GM15510 (cell line): ENCODE data around the gene LSM11.

ENCODE experiments used
- POLR2A ChIP-seq: IDR thresholded peaks from 3 replicates; pipeline ENCODE4 v1.6.1; 2011; ENCODE audit warnings: borderline replicate concordance; ENCODE audit not compliant: insufficient read length; ENCODE audit errors: extremely low read depth

LSM11 gene

DNA sequence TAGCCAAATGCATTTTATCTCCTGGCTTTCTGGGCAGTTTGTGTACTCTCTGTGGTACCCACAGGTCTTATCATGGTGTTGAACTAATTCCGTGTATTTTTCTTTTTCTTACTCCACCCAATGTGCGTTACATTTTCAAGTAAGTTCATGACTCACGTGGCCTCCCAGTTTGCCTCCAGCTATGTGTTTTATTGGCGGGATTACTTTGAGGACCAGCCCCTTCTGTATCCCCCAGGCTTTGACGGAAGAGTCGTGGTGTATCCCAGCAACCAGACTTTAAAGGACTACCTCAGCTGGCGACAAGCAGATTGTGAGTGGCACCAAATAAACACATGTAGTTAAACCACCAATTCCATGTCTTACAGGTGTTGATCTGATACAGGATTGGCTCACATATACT, 9.1 kb upstream of the LSM11 start:
- TF ChIP-seq POLR2A: no peak

DNA sequence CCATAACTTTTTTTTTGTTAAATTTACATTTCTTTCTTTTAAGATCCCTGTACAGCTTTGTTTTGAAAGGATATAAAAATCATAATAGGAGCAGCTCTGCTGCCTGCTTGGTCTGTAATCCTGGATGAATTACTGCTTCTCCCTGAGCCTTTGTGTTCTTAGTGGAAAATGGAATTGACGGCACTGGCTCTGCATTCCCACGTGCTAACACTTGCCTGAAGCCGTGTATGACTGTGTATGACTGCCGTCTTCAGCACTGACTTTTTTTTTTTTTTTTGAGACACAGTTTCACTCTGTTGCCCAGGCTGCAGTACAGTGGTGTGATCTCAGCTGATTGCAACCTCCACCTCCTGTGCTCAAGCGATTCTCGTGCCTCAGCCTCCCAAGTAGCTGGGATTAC, 7.5 kb upstream of the LSM11 start:
- TF ChIP-seq POLR2A: no peak

DNA sequence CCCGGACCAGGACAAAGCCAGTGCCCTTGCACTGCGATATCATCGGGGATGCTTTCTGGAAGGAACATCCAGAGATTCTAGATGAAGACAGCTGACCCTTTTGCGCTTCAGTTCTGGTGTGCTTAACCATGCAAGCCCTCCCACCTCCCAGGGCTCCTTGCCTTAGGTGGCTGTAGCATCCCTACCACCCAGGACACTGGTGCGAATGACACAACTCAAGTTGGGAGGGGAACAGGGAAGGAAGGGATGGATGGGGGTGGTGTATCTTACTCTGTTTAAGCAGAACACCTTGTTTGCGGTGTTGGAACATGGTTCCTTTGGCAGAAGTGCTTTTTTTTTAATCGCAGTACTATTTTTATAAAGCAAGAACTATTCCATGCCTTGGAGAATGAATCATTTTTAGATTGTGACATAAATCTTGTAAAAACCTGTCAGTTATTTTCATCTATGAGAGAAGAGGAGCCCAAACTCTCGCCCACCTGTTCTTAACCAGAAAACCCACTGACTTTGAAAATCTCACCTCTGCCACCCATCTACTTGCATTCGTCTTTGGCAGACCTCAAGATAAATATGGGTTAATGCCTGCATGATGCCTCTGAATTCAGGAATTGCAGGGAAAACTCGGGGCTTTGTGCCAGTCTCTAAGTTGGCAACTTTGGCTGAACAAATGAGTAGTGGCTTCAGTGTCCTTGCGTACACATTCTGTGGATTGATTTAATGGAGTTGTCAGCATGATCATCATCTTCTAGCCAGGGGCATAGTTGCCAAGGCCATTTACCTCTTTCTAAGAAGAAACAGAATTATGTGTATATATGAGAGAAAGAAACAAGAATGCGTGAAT, 3.9 kb upstream of the LSM11 start:
- no peak for TF ChIP-seq POLR2A

DNA sequence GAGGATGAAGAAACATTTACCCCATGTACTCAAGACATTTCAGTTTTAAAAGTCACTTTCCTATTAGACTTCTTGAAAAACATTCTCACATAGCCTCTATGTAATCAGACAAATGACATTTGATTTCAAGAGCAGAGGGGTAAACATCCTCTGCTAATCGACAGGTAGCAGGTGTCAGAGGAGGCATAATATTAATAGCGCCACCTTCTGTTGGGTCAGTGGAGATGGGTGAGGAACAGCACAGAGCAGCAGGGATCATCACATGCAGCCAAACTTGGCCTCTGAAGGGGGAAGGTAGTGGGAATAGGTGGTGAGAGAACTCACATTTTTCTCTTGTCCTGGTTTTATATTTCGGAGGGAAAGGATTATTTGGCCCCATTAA, 3.3 kb upstream of the LSM11 start:
- TF ChIP-seq POLR2A: no peak

DNA sequence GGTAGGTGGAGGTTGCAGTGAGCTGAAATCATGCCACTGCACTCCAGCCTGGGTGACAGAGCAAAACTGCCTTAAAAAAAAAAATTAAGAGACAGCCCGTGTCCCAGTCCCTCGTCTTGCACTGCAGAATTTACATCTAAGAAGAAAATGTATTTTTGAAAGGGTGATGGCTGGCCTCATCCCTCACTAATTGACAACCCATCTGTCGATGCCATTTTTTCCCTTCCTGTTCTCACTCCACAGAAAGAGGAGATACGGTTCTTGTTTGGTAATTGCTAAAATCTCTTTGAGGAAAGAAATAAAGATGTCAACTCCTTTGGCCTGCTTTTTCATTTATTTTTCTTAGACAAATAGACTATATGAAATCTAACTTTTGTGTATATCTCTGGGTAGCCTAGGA, 2.4 kb upstream of the LSM11 start:
- no peak for TF ChIP-seq POLR2A

DNA sequence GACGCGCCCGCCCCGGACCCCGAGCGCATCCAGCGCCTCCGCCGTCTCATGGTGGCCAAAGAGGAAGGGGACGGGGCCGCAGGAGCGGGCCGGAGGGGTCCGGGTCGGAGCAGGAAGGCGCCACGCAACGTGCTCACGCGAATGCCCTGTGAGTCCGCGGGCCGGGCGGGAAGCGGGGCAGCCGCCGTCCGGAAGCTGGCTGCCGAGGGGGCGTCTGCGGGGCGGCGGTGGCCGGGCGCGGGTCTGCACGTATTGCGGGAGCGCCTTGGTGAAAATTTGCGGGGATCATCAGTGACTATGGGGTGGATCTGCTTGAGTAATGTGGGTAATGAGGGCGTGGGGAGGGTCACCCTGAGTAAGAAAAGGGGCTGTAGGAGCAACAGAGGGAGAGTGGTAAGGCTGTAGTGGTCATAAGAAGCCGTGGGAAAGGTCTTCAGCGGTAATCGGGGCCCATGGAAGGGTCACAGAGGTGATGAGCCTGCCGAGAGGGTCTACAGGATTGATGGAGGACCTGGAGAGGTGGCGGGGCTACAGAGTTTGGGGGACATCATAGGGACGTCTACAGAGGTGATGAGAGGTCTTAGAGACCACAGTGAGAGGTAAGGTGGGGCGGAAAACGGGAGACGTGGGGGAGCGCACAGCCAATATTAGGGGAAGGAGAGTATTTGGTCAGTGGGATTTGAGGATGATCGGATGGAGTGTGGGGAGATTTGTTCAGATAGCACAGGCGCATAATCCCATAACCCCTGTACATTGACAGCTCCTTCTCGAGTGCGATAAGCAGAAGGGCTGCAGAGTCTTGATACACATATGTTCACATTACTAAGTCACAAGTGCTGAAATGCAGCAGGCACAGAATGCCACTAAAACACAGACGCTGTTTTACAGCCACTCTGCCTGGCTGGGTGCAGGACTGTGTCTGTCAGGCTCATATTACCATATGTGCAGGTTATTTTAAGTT, 819 bp downstream of the LSM11 start:
- no peak for TF ChIP-seq POLR2A

DNA sequence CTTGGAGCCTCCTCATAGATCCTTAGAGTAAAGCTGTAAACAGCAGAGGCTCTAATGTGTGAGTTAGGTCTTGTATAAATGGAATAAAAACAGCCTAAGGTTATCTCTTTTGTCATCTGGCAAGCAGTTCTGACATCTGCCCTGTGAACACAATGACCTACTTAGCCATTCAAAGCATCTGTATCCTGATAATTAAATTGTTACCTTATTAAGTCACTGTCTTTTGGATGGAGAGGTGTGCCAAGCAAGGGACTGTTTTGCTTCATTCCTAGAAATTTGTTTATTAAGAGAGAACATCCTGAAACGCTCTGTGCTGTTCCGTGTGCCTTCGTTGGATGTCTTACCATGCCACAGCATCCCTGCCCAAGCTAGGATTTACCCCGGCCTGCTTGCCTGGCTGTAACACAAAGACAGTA, 1.5 kb downstream of the LSM11 start:
- no peak for TF ChIP-seq POLR2A

DNA sequence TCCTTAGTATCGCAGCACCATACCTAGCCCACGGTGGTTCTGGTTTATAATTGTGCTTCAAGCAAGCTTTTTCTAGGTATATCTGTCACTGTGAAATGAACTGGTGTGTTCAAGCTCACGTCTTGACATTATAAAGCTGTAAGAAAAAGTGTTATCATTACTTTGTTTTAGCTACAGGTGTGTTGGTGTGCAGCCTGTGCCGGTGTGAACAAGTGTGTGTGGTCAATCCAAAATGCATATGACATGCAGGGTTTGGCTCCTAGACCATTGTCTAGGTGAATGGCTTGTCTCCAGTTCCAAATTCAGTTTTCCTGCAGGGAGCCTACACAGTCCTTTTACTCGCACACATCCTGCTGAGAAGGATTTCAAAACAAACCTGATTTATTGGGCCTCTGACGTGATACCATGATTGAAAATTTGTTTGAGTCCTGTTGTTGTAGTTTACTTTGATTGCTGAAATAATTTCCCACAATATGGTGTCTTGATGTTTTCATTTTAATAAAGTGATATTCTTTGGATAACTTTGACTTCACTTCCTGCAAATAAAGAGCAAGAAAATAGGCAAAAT, 3.7 kb downstream of the LSM11 start:
- TF ChIP-seq POLR2A: no peak

DNA sequence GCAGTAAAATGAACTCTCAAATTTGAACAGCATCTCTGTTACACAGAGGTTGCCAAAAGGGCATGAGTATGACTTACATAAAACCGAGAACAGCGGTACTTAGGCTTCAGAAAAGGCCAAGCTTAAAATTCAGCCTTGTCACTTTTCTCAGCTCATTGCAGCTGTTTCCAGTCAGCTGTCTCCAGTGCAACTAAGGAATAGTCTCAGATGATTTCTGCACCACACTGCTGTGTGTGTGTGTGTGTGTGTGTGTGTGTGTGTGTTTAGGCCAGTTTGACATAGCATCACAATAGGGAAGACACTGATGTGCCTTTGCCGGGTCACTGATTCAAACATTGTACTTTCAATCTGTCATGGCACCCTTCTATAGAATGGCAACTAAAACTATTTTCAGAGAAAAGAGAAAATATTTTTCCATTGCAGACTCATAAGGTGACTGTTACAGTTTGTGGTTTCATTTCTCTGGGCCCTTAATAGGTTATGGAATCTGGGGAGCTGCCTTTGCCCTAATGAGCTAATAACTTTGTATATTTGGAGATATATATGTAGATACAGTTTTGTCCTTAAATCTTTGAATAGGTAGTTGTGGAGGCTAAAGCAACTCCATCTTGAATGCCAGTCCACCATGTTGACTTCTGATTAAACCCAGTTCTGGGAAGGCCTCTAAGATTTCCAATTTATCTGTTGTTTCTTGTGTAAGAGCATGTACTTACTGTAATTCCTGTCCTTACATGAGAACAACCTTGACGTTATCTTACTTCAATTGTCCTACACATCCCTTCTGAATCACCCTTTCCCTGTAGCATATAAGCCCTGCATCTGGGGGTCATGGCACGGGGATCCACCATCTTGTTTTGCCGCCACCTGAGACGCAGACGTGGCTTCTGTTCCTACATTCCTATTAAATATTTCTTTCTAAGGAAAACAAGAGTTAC, 4.5 kb downstream of the LSM11 start:
- no peak for TF ChIP-seq POLR2A

DNA sequence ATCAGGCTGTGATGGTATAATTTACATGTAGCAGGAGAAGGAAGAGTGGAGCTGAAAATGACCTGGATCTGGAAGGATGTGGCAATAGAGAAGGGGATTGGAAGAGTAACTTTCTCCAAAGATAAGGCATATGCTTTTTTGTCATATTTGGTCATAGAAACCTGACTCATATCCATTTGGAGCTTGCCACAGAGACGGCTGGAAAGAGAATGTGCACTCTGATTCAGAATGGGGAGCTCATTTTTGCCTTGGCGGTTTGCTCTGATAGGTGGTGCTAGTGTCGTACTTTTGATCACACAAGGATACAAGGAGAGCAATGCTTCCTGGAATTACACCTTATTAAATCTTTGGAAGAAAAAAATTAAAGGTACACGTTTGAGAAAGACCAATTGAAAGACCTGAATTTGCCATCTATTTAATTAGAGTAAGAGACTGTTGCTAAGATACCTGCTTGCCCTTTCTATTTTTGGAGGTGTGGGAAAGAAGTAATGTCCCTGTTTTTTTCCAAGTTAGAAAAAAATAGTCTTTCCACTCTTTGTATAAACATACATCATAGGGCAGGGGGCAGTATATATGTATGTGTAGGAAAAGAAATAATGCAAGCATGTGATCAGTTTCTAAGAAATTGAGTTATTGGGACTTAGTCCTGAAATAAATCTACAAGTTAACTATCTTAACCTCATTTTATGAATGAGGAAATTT, 5.4 kb downstream of the LSM11 start:
- no peak for TF ChIP-seq POLR2A

DNA sequence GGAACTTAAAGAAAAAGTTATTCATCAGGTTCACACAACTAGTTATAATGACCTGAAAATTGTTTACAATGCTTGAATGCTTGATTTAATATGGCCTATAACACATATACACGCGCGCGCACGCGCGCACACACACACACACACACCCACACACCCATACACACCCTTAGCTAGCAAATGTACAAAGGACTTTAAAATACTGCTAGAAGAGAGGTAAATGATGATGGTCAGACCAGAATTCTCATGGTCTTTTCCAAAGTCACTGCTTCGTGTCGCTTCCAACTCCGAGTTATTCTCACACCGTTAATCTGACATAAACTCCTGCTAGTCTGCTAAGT, 5.9 kb downstream of the LSM11 start:
- no peak for TF ChIP-seq POLR2A

DNA sequence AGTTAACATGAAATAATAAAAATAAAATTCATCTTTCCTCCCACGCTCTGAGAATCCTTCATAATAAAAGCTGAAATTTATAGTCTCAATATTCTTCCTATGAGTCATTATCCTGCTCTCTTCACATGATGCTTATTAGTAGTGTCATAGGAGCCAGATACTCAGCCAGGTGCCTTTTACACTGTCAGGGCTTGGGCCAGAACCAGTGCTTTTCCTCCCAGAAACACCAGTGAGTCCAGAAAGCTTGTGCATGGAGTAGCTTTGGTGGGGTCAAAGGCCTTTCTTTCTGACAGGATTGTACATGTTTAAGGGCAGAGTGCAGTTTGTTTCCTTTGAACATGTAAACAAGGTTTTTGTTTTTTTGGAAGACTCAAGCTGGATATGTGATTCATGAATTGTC, 6.8 kb downstream of the LSM11 start:
- TF ChIP-seq POLR2A: no peak

DNA sequence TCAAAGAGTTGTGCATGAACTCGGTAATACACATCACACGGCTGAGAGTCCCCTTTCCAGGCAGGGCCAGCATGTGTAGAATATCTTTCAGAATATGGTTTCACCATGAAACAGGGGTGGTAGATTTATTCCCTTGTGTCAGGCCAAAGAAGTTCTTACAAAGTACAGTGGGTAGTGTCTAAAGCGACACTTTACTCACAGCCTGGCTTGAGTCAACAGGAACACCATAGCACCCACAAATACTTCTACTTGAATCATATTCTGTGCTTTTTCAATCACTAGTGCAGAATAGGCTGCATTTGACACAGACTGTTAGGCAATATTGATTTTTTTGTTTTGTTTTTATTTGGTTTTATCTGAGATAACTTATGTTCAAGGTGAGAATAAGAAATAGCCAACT, 12.6 kb downstream of the LSM11 start:
- TF ChIP-seq POLR2A: no peak

DNA sequence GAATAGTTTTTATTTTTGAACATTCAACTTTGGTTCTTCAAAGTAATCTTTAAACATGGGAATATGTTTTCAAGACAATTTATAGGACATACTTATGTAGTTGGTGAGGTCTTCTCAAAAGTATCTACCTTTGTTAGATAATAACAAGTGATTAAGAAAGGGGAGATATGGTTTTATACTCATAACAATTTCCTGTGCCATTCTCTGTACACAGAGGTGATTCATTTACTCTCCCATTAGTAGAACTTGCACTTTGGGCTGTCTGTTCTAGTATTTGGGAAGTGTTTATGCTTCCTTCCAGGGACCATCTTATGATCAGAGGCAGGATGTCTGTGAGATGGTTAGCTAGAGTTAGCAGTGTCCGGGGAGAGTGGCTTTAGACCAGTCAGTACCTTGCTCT, 15.2 kb downstream of the LSM11 start:
- no peak for TF ChIP-seq POLR2A

DNA sequence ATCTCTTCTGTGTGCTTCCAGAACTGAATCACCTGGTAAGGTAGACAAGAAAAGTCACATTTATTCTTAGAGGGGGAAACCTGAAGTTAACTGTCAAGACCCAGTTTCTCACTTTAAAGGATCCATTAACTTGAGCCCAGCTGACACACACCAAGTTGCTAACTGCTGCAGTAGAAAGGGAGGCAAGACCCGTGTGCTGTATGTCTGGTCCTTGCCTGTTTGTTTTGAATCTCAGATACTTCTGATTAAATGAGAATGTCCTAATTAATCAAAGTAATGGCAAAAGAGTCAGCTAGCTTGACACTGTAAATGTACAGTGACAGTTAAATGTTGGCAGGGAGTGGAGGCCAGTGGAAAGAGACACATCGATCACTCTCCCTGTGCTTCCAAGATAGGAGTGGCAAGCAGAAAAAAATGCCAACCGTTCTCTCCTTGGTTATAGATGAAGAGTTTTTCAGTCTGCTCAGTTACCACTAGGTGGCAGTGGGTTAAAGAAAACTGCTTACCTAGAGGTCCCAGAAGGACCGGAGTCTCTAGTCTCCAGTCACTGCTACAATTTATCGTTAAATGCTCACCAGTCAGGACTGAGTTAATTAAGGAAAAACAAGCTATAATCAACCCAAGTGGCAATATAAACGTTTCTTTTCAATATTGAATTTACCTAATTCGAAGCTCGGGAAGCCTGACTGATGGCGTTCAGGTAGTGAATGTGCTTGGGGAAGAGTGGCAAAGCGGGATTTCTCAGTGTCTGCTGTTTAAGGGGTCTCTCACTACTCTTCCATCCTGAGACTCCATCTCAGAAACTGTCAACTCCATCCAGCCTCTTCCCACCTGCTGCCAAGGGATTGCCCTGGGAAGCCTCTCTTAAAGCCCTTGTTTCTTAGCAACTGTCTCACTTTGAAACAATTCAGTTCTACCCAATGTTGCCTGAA, 18.4 kb downstream of the LSM11 start:
- TF ChIP-seq POLR2A: no peak
